ENCODE measurements around the gene DNM1.
A peak's percentile ranks its signal among the peaks of the same experiment; 100 is the strongest.

DNM1 gene

GRCh38 chr9:128206484-128206883 is 3.3 kb downstream of the DNM1 start:
- DNase-seq = no peak

- no peak for DNase-seq
Observed at GRCh38 chr9:128206916-128207910, 4.0 kb downstream of the DNM1 start.

DNA sequence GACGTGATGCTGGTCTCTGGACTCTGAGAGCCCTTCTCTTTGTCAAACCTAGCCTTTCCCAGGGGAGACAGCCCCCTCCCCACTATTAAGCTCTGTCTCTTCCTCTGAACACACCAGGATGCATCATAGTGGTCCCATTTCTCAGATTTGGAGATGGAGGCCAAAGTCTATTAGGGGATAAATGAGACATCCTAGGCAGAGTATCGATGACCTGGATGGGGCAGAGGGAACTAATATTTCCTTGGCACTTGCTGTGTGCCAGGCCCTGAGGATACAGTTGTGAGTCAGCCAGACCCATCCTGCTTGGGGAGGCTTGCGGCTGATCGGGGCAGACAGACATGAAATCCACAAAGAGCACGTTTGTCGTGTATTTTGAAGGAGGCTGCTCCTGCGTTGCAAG is 5.2 kb downstream of the DNM1 start:
- DNase-seq = no peak

GRCh38 chr9:128208946-128209669 is 5.9 kb downstream of the DNM1 start:
- no peak for DNase-seq

DNA sequence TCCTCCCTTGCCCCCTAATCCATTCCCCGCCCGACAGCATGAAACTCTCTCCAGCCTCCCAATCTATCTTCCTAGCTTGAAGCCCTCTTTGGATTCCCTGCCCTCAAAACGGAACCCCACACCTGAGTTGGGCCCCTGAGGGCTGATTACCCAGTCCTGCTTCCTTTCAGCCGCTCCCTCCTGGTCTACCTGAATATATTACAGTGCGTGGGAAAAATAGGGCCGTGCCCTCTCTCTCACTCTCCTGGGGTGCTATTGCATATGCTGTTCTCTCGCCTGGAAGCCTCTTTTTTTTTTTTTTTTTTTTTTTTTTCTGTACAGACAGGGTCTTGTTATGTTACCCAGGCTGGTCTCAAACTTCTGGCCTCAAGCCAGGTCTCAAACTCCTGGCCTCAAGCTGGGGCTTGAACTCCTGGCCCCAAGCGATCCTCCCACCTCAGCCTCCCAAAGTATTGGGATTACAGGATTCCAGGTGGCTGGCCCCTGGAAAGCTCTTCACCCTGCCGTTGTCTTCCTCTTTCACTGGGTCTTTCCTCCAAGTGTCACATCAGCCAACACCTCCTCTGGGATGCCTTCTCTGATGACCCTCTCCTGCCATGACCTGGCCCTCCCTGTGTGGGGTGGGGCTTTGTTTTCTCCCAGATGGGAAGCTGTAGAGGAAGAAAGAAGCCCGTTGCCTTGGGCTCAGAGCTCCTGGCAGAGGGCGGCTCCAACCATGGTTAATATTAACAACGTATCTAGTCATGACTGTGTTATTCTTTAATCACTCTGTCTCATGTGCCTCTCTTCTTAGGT is 8.2 kb downstream of the DNM1 start:
- no peak for DNase-seq

DNA sequence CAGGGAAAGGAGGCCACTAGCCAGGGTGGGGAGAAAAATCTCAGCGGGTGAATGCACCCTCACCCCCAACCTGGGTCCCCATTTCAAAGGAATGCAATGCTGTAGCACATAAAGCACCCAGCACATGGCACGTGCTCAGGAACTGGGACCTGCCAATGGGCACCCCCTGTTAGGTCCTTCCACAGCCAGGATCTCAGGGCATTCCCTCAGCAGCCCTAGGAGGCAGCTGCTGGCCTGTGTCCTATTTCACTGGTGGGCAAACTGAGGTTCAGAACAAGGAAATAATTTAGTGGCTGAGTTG is 8.8 kb downstream of the DNM1 start:
- DNase-seq = no peak

DNA sequence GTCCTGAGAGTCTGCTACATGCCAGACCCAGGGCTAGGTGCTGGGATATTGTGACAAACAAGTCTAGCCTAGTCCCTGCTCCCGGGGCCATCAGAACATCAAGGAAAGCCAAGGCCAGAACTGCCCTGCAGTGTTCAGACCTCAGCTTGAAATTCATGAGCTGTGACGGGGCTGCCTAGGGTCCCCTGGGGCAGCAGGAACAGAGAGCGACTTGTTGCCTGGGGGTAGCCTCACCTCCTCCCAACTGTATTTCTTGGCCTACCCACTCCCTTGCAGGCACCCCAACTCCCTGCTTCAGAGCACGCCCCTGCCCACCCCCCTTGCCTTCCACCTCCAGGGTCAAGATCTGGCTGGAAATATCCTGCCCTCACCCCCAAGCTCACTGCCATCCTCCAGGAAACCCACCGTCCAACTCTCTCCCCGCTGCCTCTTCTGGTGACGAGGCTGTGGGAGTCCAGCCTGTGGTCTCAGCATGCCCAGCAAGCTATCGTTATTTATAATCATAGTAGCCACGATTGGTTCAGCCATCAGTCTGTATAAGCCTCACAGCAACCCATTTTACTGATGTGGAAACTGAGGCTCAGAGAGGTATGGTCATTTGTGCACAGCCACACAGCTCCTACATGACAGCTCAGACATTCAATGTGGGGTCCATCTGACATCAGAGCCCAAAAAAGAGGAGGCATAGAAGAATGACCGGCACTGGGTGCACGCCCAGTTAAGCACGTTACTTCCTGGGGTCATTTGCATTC is 10.7 kb downstream of the DNM1 start:
- no peak for DNase-seq

DNA sequence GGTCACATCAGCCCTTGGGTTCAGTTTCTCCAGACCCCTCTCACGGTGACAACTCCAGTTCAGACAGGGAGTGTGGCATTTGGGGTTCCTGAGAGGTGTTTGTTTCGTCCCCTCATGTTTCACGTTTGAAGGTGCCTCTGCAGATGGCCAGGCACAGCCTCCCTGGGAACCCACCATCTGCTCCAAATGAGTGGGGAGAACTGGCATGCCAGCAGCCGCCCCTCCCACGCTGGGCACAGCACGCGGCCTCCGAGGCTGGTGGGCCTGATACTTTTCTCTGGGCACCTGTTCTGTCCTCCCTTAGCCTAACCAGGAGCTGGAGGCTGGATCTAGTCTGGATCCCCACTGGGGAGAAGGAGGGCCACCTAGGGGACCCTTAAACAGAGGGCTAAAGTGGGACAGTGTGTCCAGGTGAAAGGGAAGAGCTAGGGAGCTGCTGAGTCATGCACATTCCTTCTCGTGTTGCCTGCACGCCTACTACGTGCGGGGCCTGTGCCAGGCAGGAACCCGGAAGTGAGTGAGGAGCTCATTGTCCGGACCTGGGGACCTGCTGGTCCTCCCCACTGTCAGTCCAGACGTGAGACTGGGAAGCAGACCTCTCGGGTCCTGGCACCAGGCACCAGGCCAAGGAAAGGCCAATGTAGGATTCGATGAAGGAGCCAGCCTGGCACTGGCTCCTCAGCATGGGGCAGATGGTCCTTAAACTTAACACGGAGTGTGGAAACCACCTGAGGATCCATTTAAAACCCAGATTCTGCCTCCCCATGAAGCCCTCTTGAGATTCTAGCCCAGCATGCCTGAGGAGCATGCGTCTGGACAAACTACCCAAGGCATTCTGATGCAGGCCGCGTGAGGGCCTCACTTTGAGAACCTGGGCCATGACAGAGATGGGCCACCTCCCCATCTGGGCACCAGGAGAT is 11.7 kb downstream of the DNM1 start:
- peak; percentile 42 for DNase-seq

DNA sequence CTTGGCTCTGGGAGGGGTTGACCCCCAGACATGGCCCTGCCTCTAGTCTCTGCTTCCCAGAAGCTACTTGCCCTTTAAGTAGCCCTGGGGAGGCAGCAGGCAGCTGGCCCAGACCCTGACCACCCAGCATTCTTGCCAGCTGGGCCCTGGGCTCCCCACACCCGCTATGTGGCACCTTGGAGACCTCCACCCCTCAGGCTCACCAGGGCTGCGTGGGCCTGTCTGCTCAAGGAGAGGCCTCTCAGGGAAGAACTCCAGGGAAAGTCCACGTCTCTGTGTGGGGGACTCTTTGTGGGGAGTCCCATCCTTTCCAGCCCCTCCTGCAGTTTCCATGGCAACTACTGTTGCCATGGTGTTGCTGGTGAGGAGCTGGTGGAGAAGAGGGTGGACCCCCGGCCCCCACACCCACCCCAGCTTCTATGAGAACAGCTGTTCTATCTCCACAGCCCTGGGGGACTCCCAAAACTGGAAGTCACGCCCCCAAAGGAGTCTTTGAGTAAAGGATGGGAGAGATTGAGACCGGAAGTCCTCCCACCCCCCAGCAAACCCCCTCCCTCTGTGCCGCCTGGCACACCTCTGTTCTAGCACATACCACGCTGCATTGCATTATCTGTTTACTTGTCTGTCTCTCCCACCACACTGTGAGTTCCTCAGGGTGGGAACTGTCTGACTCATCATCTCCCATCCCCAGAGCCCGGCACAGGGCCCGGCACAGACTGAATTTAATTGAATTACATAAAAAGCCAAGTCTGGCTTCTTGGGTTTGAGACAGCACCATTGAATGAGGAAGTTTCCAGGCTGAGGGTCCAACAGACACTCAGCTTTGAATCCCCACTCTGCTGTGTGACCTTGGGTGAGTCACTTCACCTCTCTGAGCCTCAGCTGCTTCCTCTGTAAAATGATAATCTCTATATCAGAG is 12.6 kb downstream of the DNM1 start:
- no peak for DNase-seq

GRCh38 chr9:128216781-128217553 is 13.8 kb downstream of the DNM1 start:
- DNase-seq = no peak

DNA sequence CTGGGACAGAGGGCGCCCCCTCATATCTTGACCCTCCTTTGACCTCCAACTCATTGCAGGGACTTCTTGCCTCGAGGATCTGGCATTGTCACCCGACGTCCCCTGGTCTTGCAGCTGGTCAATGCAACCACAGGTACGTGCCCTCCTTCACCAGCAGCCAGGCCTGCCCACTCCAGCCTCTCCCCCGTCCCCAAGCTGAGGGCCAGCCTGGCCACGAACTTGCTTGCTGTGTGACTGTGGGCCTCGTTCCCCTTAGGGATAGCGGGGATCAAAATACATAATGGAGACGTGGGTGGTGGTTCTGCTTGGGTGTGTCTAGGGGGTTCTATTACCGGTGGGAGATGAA is 15.0 kb downstream of the DNM1 start:
- DNase-seq = no peak

GRCh38 chr9:128218518-128219389 is 15.6 kb downstream of the DNM1 start:
- DNase-seq = no peak

GRCh38 chr9:128219831-128220230 is 16.7 kb downstream of the DNM1 start:
- no peak for DNase-seq

DNA sequence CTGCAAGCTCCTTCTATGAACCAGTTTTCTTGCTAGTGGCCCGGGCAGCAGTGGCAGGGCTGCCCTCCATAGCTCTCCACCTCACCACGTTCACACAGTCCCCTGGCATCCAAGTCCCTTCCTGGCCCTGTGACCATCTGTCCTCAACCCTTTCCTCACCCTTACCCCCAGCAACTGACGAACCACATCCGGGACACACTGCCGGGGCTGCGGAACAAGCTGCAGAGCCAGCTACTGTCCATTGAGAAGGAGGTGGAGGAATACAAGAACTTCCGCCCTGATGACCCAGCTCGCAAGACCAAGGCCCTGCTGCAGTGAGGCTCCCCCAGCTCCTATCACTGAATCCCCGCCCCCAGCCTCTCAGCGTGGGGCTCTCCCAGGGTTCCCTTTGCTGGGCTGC is 18.8 kb downstream of the DNM1 start:
- no peak for DNase-seq

DNA sequence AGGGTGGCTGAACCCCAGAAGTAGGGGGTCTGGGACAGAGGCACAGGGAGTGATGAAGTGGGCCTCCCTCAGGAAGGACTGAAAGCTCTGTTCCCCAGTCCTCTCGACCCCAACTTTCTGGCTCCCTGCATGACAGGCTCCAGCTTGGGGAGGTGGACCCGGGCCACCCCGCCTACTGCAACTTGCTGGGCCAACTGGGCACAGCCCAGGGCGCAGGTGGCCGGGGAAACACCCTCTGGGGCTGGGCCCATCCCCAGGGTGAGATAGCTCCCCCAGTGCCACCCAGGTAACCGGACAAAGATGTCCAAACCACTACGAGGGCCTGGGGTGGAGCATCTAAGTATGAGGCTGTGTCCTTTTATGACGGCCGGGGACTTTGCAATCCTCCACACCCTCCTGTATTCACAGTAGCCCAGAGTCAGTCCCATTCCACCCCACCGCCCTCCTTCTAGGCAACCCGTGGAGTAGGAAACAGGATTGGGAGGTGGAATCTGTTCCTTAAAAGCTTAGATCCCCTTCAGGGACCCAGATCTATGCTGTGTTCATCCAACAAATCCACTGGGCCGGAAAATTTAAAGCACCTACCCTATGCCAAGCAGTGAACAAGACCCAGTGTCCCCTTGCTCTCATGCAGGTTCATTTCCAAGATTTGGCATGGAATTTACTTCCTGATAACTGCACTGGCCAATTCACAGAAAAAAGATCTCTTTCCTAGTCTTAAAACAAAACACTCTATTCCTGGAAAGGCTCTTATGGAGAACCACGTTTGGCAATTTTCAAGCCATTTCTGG is 19.9 kb downstream of the DNM1 start:
- no peak for DNase-seq

DNA sequence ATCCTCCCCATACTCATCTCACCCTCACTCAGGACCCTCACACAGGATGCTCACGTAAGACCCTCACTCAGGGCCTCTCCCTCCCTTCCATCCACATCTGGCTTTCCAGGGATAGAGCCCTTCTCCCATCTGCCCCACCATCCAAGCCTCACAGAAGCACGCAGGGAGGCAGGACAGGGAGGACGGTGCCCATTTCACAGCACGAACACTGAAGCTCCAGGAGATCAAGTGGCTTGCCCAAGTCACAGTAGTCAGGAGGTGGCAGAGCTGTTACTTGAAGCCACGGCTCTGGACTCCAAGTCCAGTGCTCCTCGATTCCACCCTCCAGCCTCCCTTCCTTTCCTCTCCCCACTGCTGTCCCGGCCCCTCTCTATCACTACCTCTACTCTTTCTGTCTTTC is 21.7 kb downstream of the DNM1 start:
- no peak for DNase-seq

GRCh38 chr9:128225770-128226411 is 22.7 kb downstream of the DNM1 start:
- DNase-seq = no peak
